Natural killer cell (primary cell): Measurements from ENCODE around the gene SMAD7. TPM values are rescaled to one million over a fixed set of nuclear protein-coding genes. Genes with fewer than 3 reads are reported as not detected.
A peak's percentile ranks its signal among the peaks of the same experiment; 100 is the strongest.

Source experiments
- ATAC-seq, 3 donors: fragments of 150-1000 bp in 2 of 3; fragments of 200-7000 bp in 1 of 3; cut with Tn5 transposase; 1 replicate in 1 of 3; 2 replicates in 2 of 3; pipeline ENCODE4 v1.10.0; 2021; ENCODE audit warnings: mild to moderate bottlenecking in 2 of 3, moderate library complexity in 2 of 3
- DNase-seq, 2 donors: peaks; one replicate each; pipeline versions ENCODE4 v3.0.0 to v3.0.0-alpha.2; 2013 to 2021; ENCODE audit warnings: mixed read lengths in 1 of 2
- H3K27ac ChIP-seq: one replicate; pipeline ENCODE4 v1.5.1; 2013; ENCODE audit warnings: mild to moderate bottlenecking, low read length
- H3K27me3 ChIP-seq: one replicate; pipeline ENCODE4 v1.6.1; 2013; ENCODE audit warnings: low read length; ENCODE audit not compliant: control insufficient read depth, insufficient read depth
- H3K36me3 ChIP-seq: one replicate; pipeline ENCODE4 v1.6.1; 2013; ENCODE audit warnings: low read length; ENCODE audit not compliant: control insufficient read depth, insufficient read depth
- H3K4me1 ChIP-seq: one replicate; pipeline ENCODE4 v1.6.1; 2013; ENCODE audit warnings: low read length; ENCODE audit not compliant: control insufficient read depth, insufficient read depth
- H3K4me3 ChIP-seq: one replicate; pipeline ENCODE4 v1.5.1; 2013; ENCODE audit warnings: low read length
- H3K9me3 ChIP-seq: one replicate; pipeline ENCODE4 v1.6.1; 2013; ENCODE audit warnings: low read length; ENCODE audit not compliant: control insufficient read depth, insufficient read depth
- H3K27ac Mint-ChIP-seq, 2 donors: one replicate each; pipeline ENCODE4 v1.8.0; 2022; ENCODE audit warnings: mild to moderate bottlenecking in 2 of 2, mixed read lengths in 2 of 2, moderate library complexity in 1 of 2
- H3K27me3 Mint-ChIP-seq, 2 donors: one replicate each; pipeline ENCODE4 v1.8.0; 2022; ENCODE audit warnings: low read depth in 2 of 2, mixed read lengths in 2 of 2
- H3K36me3 Mint-ChIP-seq: one replicate; pipeline ENCODE4 v1.8.0; 2022; ENCODE audit warnings: mixed read lengths
- H3K4me1 Mint-ChIP-seq, 2 donors: one replicate each; pipeline ENCODE4 v1.8.0; 2022; ENCODE audit warnings: mixed read lengths in 2 of 2
- H3K4me3 Mint-ChIP-seq: one replicate; pipeline ENCODE4 v1.8.0; 2022; ENCODE audit warnings: mild to moderate bottlenecking, moderate library complexity, mixed read lengths
- H3K9me3 Mint-ChIP-seq, 2 donors: one replicate each; pipeline ENCODE4 v1.8.0; 2022; ENCODE audit warnings: mixed read lengths in 2 of 2
- WGBS: methylation state at CpG from one replicate; pipeline ENCODE4 v1.1.7; 2013; ENCODE audit warnings: missing lambda C conversion rate; ENCODE audit not compliant: insufficient coverage; 5-methylcytosine and 5-hydroxymethylcytosine counted together
- intact Hi-C: fragments of 100-400 bp; cut with micrococcal nuclease; formaldehyde crosslinking; loops from one replicate; pipeline ENCODE4 v1.14.2; 2022
- total RNA-seq, 4 donors: library from RNA; stranded (reverse); fragments of 120-200 nt in 1 of 4; gene quantifications; one replicate each; pipeline versions ENCODE4 v1.2.3 to v1.2.4, GENCODE V29; 2013 to 2022
- TF ChIP-seq, protein P1 (sequence below): fragments of 200-600 bp; IDR thresholded peaks from one replicate; pipeline ENCODE4 v1.8.0; 2022; ENCODE audit warnings: antibody characterized with exemption

The SMAD7 gene
- total RNA-seq, 3 donors from 2014 or later (not counting 1 experiment from before 2014, with no cell fraction given), result 127 to 204 (median 182) TPM

DNA sequence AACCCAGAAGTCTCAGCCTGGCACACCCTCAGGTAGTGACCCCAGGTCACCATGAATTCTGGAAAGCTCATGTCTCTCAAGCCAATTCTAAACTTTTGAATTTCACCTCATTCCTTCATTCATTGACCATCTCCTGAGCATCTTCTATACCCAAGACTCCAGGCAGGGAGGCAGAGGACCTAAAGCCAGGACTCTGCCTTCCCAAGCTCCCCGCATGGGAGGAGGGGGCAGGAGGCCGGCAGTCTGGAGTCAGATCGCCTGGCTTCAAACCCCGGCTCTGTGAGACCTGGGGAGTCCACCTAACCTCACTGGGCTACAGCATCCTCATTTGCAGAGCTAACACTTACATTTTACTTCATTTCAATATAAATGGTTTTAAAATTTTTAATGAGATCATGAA, 59.0 kb downstream of the SMAD7 start:
- no peaks in the 10 kb centered on the region for H3K36me3 ChIP-seq
- H3K27me3 ChIP-seq, result no peaks in the 10 kb centered on the region
- H3K27ac Mint-ChIP-seq, result no peak overlapping the region
- DNase-seq (no peak), ATAC-seq (no peak)
- H3K36me3 Mint-ChIP-seq, result no peaks in the 10 kb centered on the region
- intact Hi-C loops, result no loop called here
- no peaks in the 10 kb centered on the region for H3K9me3 Mint-ChIP-seq
- no peak overlapping the region for H3K4me3 Mint-ChIP-seq
- 100% methylated on average over 4 of the region's 4 CpGs for WGBS
- TF ChIP-seq, protein P1, sequence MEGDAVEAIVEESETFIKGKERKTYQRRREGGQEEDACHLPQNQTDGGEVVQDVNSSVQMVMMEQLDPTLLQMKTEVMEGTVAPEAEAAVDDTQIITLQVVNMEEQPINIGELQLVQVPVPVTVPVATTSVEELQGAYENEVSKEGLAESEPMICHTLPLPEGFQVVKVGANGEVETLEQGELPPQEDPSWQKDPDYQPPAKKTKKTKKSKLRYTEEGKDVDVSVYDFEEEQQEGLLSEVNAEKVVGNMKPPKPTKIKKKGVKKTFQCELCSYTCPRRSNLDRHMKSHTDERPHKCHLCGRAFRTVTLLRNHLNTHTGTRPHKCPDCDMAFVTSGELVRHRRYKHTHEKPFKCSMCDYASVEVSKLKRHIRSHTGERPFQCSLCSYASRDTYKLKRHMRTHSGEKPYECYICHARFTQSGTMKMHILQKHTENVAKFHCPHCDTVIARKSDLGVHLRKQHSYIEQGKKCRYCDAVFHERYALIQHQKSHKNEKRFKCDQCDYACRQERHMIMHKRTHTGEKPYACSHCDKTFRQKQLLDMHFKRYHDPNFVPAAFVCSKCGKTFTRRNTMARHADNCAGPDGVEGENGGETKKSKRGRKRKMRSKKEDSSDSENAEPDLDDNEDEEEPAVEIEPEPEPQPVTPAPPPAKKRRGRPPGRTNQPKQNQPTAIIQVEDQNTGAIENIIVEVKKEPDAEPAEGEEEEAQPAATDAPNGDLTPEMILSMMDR, result no peak
- peaks cover 18% of the 10 kb centered on the region for H3K4me1 ChIP-seq
- H3K4me1 Mint-ChIP-seq, result peaks cover 20 to 34% of the 10 kb centered on the region in 2 donors
- no peak overlapping the region for H3K27ac ChIP-seq
- H3K4me3 ChIP-seq, result no peak overlapping the region
- no peaks in the 10 kb centered on the region for H3K9me3 ChIP-seq
- no peaks in the 10 kb centered on the region for H3K27me3 Mint-ChIP-seq

DNA sequence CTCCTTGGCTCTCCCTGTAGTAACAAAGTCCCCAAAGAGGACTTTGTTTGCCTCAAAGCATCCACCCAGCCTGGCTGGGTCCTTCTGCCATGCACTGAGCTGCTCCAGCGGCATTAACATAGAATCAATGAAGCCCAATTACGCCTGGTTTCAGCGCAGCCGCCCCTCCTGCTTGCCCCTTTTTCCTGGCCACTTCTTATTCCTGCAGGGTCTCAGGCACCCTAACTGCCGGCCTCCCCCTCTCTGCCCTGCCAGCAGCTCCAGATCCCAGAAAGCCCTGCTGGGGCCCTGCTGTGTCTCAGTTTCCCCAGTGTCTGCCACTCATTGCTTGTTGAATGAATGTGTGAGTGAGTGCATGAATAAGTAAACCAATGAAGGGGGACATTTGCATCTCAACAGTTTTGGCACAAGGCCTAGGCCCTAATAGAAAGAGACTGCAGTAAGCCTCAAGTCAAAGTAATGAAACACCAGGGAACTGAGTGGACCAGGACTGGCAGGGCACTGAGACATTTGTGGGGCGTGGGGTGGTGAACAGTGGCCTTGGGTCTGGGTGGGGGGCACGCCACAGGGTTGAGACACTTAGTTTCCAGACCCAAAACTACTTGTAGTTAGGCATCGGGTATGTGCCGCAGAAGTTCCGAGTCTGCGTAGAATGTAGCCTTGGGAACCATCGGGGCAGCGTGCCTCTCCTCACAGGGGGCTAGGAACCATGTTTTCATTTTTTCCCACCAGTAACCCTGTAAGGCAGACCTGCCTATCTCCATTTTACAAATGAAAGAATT, 60.6 kb downstream of the SMAD7 start:
- Histone ChIP-seq H3K27me3 (no peaks in the 10 kb centered on the region), H3K4me1 (peaks cover 10% of the 10 kb centered on the region), H3K9me3 (no peaks in the 10 kb centered on the region), H3K36me3 (no peaks in the 10 kb centered on the region), H3K4me3 (no peak overlapping the region), H3K27ac (no peak overlapping the region)
- TF ChIP-seq, protein P1, result no peak
- no peaks in the 10 kb centered on the region for H3K36me3 Mint-ChIP-seq
- H3K9me3 Mint-ChIP-seq, result no peaks in the 10 kb centered on the region
- H3K27ac Mint-ChIP-seq, result peak overlapping the region in 1 of 2 donors; percentile 14
- no peak overlapping the region for H3K4me3 Mint-ChIP-seq
- intact Hi-C loops, result no loop called here
- WGBS, result 96% methylated on average over 13 of the region's 13 CpGs
- ATAC-seq (no peak), DNase-seq (no peak)
- H3K4me1 Mint-ChIP-seq, result peaks cover 9 to 32% of the 10 kb centered on the region in 2 donors
- no peaks in the 10 kb centered on the region for H3K27me3 Mint-ChIP-seq

DNA sequence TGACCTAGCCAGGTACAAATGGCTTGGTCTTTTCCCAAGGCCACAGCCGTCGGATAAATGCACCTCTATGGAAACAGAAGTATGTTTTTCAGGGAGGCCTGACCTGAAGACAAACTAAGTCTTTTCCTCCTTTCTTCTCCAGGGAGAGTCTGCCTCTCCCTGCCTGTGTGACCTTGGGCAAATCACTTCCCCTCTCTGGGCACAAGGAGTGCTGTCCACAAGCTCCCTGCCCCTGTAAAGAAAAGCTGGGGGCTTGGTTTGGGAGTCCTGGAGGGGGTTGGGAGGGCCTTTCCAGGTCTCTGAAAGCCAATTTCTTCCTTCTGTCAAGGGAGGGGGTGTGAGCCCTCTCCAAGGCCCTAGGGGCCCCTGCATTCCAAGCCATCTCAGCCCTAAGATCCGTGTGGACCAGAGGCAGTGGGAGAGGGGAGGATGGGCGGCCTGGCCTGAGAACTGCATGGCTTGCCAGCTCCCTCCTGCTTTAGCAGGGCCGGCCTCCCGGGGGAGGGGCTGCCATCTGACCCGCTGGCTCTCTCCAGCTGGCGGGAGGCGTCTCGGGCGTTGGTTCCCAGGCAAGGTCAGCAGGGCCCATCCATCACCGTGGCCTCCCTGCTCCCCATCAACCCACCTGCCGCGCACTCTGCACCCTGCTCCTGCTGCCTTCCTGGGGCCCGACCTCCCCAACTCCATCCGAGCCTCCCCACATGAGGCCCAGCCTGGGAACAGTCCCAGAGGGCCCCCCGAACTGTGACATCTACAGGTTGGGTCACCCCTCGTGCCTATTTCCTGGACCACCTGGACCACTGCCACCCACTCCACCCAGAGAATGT, 61.4 kb downstream of the SMAD7 start:
- H3K36me3 ChIP-seq, result no peaks in the 10 kb centered on the region
- Mint-ChIP-seq H3K4me3 (no peak overlapping the region), H3K9me3 (no peaks in the 10 kb centered on the region), H3K4me1 (peaks cover 5 to 38% of the 10 kb centered on the region in 2 donors), H3K36me3 (no peaks in the 10 kb centered on the region), H3K27me3 (no peaks in the 10 kb centered on the region), H3K27ac (peak overlapping the region in 1 of 2 donors; percentile 14)
- H3K4me3 ChIP-seq, result no peak overlapping the region
- ATAC-seq (no peak), DNase-seq (no peak)
- H3K4me1 ChIP-seq, result peaks cover 10% of the 10 kb centered on the region
- TF ChIP-seq, protein P1, result no peak
- 94% methylated on average over 18 of the region's 18 CpGs for WGBS
- H3K27ac ChIP-seq, result no peak overlapping the region
- intact Hi-C loops, result no loop called here
- no peaks in the 10 kb centered on the region for H3K27me3 ChIP-seq
- no peaks in the 10 kb centered on the region for H3K9me3 ChIP-seq
